Coronary artery (tissue), 2 donors: ENCODE measurements around the gene ISG15.
"Not testable (repeated sequence)": the region's sequence is repeated elsewhere in the genome, so short reads cannot be mapped to it uniquely, and the experiment has no call there.

Experiments
- DNase-seq: peaks from one replicate; pipeline ENCODE4 v3.0.0-alpha.2; 2017; ENCODE audit warnings: low spot score
- H3K27ac ChIP-seq, 2 donors: fragments of 200-600 bp; sonication (generic); one replicate each; pipeline ENCODE4 v1.5.1; 2016 to 2019
- H3K4me3 ChIP-seq: fragments of 200-600 bp; sonication (generic); 2 replicates; pipeline ENCODE4 v1.5.1; 2016; ENCODE audit warnings: mild to moderate bottlenecking, moderate library complexity
- TF ChIP-seq, protein P1 (sequence below): fragments of 200-600 bp; sonication (generic); IDR thresholded peaks from one replicate; pipeline ENCODE4 v1.5.1; 2019; ENCODE audit warnings: antibody characterized with exemption

The ISG15 gene

DNA sequence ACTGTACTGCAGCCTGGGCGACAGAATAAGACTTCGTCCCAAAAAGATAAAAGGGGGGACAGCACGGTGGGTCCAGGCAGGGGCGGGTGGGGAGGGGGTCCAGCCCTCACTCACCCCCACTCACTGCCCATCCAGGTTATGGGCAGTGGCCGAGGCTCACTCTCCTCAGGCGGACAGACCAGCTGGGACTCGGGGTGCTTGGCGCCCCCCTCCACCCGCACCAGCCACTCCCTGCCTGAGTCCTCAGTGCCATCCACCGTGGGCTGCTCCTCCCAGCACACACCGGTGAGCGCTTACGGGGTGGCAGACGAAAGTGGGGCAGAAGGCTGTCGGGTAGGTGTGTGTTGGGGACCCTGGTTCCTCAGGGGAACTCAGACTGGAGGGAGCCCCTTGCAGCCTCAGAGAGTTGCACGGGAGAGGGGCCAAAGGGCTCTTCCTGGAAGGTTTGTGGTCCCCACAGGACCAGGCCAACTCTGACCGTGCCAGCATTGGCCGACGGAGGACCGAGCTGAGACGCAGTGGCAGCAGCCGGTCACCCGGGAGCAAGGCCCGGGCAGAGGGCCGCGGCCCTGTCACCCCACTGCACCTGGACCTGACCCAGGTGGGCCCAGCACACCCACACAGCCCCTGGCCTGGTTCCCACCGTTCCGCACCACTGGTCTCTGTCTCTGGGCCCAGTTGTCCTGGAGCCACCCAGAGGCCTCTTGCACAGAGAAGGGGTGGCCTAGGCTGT lies 40.4 kb upstream of the ISG15 start:
- no peak overlapping the region for H3K27ac ChIP-seq
- H3K4me3 ChIP-seq = no peak overlapping the region
- no peak for DNase-seq

DNA sequence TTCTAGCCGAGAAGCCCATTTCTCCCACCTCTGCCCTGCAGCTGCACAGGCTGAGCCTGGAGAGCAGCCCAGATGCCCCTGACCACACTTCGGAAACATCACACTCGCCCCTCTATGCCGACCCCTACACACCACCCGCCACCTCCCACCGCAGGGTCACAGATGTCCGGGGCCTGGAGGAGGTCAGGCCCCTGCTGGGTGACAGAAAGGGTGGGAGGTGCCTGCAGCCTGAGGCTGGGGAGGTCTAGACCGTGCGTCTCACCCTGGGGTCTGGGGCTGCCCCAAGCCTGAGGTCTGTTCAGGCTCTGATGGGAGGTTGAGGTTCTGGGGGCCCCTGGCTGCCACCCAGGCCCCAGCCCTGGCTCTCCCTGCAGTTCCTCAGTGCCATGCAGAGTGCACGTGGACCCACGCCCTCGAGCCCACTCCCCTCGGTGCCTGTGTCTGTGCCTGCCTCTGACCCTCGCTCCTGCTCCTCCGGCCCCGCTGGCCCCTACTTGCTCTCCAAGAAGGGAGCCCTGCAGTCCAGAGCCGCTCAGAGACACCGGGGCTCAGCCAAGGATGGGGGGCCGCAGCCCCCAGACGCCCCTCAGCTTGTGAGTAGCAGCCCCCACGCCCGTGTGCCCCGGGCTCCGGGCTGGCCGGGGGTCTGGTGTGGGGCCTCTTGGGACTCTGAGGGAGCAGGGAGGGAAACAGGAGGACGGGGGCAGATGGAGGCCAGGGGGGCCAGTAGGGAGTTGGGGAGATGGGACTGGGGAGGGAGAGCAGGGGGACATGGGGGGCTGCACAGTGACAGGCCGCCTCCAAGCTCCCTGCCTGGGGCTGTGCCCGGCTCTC lies 39.6 kb upstream of the ISG15 start:
- H3K27ac ChIP-seq = no peak overlapping the region
- TF ChIP-seq, protein P1, sequence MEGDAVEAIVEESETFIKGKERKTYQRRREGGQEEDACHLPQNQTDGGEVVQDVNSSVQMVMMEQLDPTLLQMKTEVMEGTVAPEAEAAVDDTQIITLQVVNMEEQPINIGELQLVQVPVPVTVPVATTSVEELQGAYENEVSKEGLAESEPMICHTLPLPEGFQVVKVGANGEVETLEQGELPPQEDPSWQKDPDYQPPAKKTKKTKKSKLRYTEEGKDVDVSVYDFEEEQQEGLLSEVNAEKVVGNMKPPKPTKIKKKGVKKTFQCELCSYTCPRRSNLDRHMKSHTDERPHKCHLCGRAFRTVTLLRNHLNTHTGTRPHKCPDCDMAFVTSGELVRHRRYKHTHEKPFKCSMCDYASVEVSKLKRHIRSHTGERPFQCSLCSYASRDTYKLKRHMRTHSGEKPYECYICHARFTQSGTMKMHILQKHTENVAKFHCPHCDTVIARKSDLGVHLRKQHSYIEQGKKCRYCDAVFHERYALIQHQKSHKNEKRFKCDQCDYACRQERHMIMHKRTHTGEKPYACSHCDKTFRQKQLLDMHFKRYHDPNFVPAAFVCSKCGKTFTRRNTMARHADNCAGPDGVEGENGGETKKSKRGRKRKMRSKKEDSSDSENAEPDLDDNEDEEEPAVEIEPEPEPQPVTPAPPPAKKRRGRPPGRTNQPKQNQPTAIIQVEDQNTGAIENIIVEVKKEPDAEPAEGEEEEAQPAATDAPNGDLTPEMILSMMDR = no peak

More for the DNA sequence above, 40.4 kb upstream of the ISG15 start:
- TF ChIP-seq, protein P1 = no peak

DNA sequence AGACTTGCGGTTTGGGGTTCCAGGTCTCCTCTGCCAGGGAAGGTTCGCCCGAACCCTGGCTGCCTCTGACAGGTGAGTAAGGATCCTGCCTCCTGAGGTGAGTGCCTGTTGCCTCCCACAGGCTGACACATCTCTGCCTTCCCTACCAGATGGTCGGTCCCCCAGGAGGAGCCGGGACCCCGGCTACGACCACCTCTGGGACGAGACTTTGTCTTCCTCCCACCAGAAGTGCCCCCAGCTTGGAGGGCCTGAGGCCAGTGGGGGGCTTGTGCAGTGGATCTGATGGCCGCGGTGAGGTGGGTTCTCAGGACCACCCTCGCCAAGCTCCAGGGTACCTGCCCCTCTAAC lies 39.0 kb upstream of the ISG15 start:
- DNase-seq = no peak
- Histone ChIP-seq H3K4me3 (no peak overlapping the region), H3K27ac (no peak overlapping the region)
- TF ChIP-seq, protein P1 = no peak

More for the DNA sequence above, 39.6 kb upstream of the ISG15 start:
- DNase-seq = no peak
- H3K4me3 ChIP-seq = no peak overlapping the region

DNA sequence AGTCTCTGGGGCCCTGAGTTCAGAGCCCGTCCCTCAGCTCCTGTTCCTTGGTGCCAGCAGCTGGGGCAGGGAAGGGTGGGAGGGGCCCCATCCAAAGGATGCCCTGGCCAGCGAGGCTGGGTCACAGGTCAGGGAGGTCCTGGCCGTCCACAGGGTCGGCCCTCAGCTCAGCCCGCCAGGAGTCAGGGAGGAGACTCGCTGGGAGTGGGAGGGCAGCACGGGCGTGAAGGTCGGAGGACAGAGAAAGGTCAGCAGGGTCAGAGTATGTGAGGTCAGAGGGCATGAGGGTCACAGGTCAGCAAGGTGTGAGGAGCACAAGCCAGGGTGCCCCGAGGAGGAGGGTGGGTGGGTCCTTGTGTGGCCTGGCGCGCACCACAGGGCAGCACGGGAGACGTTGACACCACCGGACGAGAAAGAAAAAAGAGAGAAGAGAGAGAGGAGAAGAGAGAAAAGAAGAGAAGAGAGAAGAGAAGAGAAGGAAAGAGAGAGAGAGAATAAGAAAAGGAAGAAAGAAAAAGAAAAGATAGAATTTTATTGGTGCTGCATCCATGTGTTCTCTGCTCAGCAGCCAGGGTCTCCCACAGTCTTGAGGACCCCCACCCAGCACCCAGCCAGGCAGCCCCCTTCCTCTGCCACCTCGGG lies 38.5 kb upstream of the ISG15 start:
- TF ChIP-seq, protein P1 = no peak
- Histone ChIP-seq H3K27ac (no peak overlapping the region), H3K4me3 (no peak overlapping the region)
- DNase-seq = no peak

DNA sequence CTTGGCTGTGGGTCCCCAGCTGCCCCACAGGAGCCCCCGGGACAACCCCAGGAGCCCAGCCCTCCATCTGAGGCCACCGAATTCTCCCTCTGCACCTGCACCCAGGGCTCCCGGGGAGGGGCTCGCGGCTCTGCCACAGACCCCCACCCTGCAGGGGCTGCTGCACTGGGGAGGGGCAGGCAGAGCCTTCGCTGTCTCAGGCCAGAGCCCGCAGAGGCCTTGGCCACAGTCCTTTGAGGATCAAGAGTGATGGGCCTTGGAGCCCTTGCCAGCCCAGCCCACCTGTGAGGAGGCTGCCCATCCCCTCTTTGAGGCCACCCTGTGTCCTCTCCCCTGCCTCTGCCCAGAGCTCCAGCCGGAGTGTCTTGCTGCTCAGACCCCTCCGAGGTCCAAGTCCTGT lies 37.9 kb upstream of the ISG15 start:
- no peak for DNase-seq
- Histone ChIP-seq H3K4me3 (no peak overlapping the region), H3K27ac (no peak overlapping the region)
- TF ChIP-seq, protein P1 = no peak

DNA sequence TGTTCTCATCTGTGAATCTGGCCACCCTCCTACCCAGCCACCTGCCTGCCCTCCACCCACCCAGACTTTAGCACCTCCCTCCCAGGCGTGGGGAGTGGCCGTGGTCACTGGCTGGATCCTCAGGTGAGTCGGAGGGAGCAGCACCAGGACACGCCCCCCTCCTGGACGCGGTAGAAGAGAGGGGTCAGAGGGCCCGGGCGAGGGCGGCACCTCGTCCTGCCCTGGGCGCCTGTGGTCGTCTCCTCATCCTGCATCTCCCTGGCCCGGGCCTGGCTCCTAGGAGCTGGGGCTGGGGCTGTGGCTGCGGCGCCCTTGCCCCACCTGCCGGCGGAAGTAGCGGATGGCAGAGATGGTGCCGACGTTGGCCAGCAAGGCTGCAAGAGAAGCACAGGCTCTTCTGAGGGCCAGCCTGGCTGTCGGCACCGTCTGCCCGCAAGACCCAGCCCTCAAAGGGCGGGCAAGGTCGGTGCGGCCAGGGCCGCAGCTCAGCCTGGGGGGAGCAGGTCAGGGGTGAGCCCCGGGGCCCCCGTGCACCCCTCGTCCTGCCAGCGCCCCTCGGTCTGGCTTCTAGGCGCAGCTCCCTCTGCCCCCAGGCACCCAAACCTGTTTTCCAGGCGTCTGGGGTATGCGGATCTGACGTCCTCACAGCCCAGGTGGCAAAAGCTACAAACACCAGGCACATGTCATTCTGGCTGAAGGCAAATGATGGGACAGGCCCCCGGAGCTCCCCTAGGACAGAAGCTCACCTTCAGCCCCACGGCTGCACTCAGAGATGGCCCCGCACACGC lies 37.2 kb upstream of the ISG15 start:
- TF ChIP-seq, protein P1 = peak; percentile 36
- no peak for DNase-seq
- Histone ChIP-seq H3K4me3 (peak overlapping the region; percentile 60), H3K27ac (no peak overlapping the region)

DNA sequence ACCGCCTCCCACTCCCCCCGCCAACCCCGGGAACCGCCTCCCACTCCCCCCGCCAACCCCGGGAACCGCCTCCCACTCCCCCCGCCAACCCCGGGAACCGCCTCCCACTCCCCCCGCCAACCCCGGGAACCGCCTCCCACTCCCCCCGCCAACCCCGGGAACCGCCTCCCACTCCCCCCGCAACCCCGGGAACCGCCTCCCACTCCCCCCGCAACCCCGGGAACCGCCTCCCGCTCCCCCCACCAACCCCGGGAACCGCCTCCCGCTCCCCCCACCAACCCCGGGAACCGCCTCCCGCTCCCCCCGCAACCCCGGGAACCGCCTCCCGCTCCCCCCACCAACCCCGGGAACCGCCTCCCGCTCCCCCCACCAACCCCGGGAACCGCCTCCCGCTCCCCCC lies 36.5 kb upstream of the ISG15 start:
- not testable (repeated sequence) for DNase-seq, H3K4me3 ChIP-seq, H3K27ac ChIP-seq
